Measurements from ENCODE around the gene ZNF200. TPM values are rescaled to one million over a fixed set of nuclear protein-coding genes. Genes with fewer than 3 reads are reported as not detected.

Gene ZNF200
- total RNA-seq, 1 experiment from 2014 or later, result 13.2 TPM

DNA sequence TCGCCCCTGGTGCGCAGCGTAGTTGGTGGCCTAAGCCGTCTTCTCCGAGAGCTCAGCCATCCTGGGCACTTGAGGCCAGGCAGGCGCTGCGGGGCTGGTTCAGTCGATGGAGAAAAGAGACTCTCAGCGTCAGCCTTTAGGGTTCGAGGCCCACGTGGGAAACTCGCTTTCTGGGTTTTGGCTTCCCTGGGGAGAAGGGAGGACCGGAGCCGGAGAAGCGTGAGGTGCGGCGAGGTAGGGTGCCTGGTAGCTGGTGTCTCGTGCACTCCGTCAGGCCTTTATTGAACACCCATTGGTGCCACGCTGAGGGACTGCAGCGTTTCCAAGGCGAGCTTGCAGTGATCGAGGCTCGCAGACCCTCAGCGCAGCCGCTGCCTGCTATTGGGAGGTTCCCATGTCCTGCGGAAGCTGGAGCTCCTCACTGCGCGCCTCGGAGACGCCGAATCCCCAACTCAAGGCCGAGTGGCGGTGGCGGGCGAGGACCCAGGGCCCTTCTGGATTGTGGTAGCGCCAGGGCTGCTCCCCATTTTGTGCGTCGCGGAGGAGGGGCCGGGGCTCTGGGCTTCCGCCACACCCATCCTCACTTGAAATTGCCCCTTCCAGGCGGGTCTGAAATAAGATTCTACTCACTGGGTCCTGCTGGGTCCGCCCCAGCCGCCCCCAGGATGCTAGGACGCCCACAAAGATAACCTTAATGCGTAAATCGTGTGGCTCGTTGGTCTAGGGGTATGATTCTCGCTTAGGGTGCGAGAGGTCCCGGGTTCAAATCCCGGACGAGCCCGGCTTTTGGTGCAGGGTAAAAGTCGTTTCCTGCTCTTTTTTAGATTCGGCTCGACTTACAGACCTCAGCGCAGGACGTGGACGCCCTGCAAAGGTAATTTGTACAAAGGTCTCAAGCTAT lies 45.8 kb downstream of the ZNF200 start:
- peak; percentile 59 to 60 for DNase-seq
- 0 out of 2 replicates have a peak overlapping the region, but pooled peaks have one; percentile 33 for H3K27ac ChIP-seq
- H3K4me3 ChIP-seq, result peak overlapping the region; percentile 94
- 0 out of 2 replicates have a peak, but pooled peaks cover 5% of the 10 kb centered on the region for H3K4me1 ChIP-seq (replicated peaks; ENCODE audit: insufficient read depth)
- no TSS peak for BruUV-seq (replicated peaks)
- no peaks in the 10 kb centered on the region for H4K20me1 ChIP-seq (ENCODE audit: insufficient read depth)
- no peaks in the 10 kb centered on the region for H3K79me2 ChIP-seq (ENCODE audit: low read depth)
- H3K27me3 ChIP-seq (ENCODE audit: insufficient read depth, low read depth), result no peaks in the 10 kb centered on the region
- H3K36me3 ChIP-seq (ENCODE audit: low read depth), result no peaks in the 10 kb centered on the region
- peak overlapping the region; percentile 99 for H2AFZ ChIP-seq
- TF ChIP-seq, protein P1, sequence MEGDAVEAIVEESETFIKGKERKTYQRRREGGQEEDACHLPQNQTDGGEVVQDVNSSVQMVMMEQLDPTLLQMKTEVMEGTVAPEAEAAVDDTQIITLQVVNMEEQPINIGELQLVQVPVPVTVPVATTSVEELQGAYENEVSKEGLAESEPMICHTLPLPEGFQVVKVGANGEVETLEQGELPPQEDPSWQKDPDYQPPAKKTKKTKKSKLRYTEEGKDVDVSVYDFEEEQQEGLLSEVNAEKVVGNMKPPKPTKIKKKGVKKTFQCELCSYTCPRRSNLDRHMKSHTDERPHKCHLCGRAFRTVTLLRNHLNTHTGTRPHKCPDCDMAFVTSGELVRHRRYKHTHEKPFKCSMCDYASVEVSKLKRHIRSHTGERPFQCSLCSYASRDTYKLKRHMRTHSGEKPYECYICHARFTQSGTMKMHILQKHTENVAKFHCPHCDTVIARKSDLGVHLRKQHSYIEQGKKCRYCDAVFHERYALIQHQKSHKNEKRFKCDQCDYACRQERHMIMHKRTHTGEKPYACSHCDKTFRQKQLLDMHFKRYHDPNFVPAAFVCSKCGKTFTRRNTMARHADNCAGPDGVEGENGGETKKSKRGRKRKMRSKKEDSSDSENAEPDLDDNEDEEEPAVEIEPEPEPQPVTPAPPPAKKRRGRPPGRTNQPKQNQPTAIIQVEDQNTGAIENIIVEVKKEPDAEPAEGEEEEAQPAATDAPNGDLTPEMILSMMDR (conservative IDR thresholded peaks at IDR 0.05), result no peak
- TF ChIP-seq EZH2 (IDR thresholded peaks at IDR 0.05; ENCODE audit: low read depth), result no peak
- ChIA-PET CTCF (interaction anchor here (0.8 kb wide), 1 partner anchor 75 kb away, joined by 3 read pairs; no protein-coding TSS in a partner anchor), POLR2A (ENCODE audit: unreplicated experiment) (interaction anchor here (0.6 kb wide), 1 partner anchor 118 kb away, joined by 6 read pairs; no protein-coding TSS in a partner anchor)
- H3K9me3 ChIP-seq (ENCODE audit: insufficient read depth, low read depth), result no peaks in the 10 kb centered on the region
- peaks cover 37% of the 10 kb centered on the region; the same call in 1 of the 2 replicates for H3F3A ChIP-seq (ENCODE audit: insufficient read depth, low read depth)
- H3K9me2 ChIP-seq (ENCODE audit: insufficient read depth), result no peaks in the 10 kb centered on the region
- H3K4me2 ChIP-seq, result peak overlapping the region; percentile 95
- intact Hi-C loops (cut with micrococcal nuclease; ENCODE audit: unreplicated experiment), result loop anchor here (1.0 to 10.0 kb wide), 4 partner anchors 39 to 316 kb away; partner anchors contain the start of gene CLUAP1

DNA sequence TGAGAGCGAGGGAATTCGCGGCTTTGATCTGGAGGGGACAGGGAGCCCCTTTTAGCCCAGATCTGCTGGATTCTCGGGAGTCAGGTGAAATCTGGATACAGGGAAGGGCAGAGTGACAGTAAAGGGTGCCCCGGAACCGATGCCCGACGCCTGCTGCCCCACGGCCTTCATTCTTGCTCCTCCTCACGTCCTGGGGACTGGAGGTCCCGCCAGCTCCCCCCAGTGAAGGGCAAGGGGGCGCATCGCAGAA lies 46.4 kb downstream of the ZNF200 start:
- intact Hi-C loops (cut with micrococcal nuclease; ENCODE audit: unreplicated experiment), result loop anchor here (1.0 to 10.0 kb wide), 4 partner anchors 38 to 316 kb away; partner anchors contain the start of gene CLUAP1
- ChIA-PET CTCF (interaction anchor here (0.8 kb wide), 1 partner anchor 76 kb away, joined by 3 read pairs; no protein-coding TSS in a partner anchor), POLR2A (ENCODE audit: unreplicated experiment) (interaction anchor here (0.6 kb wide), 1 partner anchor 119 kb away, joined by 6 read pairs; no protein-coding TSS in a partner anchor)
- Histone ChIP-seq H3F3A (ENCODE audit: insufficient read depth, low read depth) (peaks cover 42% of the 10 kb centered on the region; the same call in 1 of the 2 replicates), H3K4me1 (replicated peaks; ENCODE audit: insufficient read depth) (0 out of 2 replicates have a peak, but pooled peaks cover 5% of the 10 kb centered on the region), H3K79me2 (ENCODE audit: low read depth) (no peaks in the 10 kb centered on the region), H3K27me3 (ENCODE audit: insufficient read depth, low read depth) (no peaks in the 10 kb centered on the region), H3K9me2 (ENCODE audit: insufficient read depth) (no peaks in the 10 kb centered on the region), H3K4me2 (peak overlapping the region; percentile 95), H4K20me1 (ENCODE audit: insufficient read depth) (no peaks in the 10 kb centered on the region), H3K9me3 (ENCODE audit: insufficient read depth, low read depth) (no peaks in the 10 kb centered on the region), H2AFZ (peak overlapping the region; percentile 99), H3K4me3 (peak overlapping the region; percentile 94), H3K27ac (peak overlapping the region; percentile 33; the same call in 1 of the 2 replicates), H3K36me3 (ENCODE audit: low read depth) (no peaks in the 10 kb centered on the region)
- BruUV-seq (replicated peaks), result TSS peak; percentile 39
- TF ChIP-seq EZH2 (IDR thresholded peaks at IDR 0.05; ENCODE audit: low read depth), result no peak
- TF ChIP-seq, protein P1 (conservative IDR thresholded peaks at IDR 0.05), result no peak
- DNase-seq, result peak in 1 of 2 experiments; percentile 49

DNA sequence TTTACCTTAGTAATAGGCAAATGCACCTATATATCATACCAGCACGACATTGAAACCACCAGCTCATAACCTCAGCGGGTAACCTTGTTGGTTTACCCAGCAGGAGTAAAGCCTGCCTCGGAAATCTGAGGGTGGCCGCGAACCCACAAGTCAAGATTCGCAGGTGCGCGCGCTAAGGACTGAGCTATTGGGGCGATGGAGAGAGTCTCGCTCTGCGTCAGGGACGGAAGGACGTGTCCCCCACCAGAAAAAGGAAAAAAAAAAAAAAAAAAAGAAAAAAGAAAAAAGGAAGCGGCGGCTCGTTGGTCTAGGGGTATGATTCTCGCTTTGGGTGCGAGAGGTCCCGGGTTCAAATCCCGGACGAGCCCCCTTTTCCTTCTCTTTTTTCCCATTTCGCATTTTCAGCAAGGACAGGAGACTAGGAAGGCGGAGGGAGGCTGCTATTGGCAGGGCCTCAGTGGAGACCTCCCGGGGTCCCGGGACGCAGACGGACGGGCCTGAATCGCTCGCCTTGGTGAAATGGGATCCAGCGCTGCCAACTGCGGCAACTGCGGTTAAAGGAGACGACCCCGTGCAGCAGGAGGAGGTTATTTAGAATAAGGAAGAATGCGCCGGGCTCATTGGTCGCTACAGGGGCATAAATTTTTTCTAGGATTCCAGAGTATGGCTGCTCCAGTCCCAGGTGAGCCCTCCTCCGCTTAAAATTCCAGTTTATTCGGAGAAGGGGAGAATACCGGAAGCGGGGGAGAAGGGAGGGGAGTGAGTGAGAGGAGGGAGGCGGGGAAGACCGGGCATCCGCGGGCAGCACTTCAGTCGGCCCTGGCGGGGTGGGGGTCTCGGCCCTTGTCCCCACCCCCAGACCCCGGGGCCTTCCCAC lies 46.9 kb downstream of the ZNF200 start, which contains the start of gene OR1F1:
OR1F1 (plus strand) TSS at position 407 of the 877 bp plus-strand sequence.
- Histone ChIP-seq H3K4me2 (peak within 1 kb of the TSS; percentile 95), H3K9me3 (ENCODE audit: insufficient read depth, low read depth) (no peaks in the 10 kb centered on the region), H3K27me3 (ENCODE audit: insufficient read depth, low read depth) (no peaks in the 10 kb centered on the region), H3K36me3 (ENCODE audit: low read depth) (no peaks in the 10 kb centered on the region), H4K20me1 (ENCODE audit: insufficient read depth) (no peaks in the 10 kb centered on the region), H2AFZ (peak within 1 kb of the TSS; percentile 99), H3K4me1 (replicated peaks; ENCODE audit: insufficient read depth) (0 out of 2 replicates have a peak, but pooled peaks cover 5% of the 10 kb centered on the region), H3K79me2 (ENCODE audit: low read depth) (no peaks in the 10 kb centered on the region), H3K4me3 (peak within 1 kb of the TSS; percentile 94), H3K9me2 (ENCODE audit: insufficient read depth) (no peaks in the 10 kb centered on the region), H3K27ac (peak within 1 kb of the TSS; percentile 33), H3F3A (ENCODE audit: insufficient read depth, low read depth) (peaks cover 43% of the 10 kb centered on the region; the same call in 1 of the 2 replicates)
- intact Hi-C loops (cut with micrococcal nuclease; ENCODE audit: unreplicated experiment), result loop anchor here (1.0 to 10.0 kb wide), 4 partner anchors 38 to 317 kb away; partner anchors contain the start of gene CLUAP1
- peak; percentile 72 to 80 for DNase-seq
- ChIA-PET POLR2A (ENCODE audit: unreplicated experiment) (interaction anchor here (0.5 to 1.1 kb wide), 4 partner anchors 20 to 1288 kb away, joined by 4 to 31 read pairs (median 7); no protein-coding TSS in a partner anchor), CTCF (no interaction called here)
- TF ChIP-seq EZH2 (IDR thresholded peaks at IDR 0.05; ENCODE audit: low read depth), result no peak
- TF ChIP-seq, protein P1 (conservative IDR thresholded peaks at IDR 0.05), result no peak
- BruUV-seq (replicated peaks), result TSS peak; percentile 52
